ENCODE results near the gene DNAJB11.
"Not testable (repeated sequence)": the region's sequence is repeated elsewhere in the genome, so short reads cannot be mapped to it uniquely, and the experiment has no call there.

DNAJB11 gene

GRCh38 chr3:186552408-186553031 lies 18.0 kb upstream of the DNAJB11 start:
- no peak for DNase-seq (ENCODE audit: low read depth in 2 of 2)

- no peak for DNase-seq (ENCODE audit: low read depth in 2 of 2)
Measured at GRCh38 chr3:186564586-186564985, 5.9 kb upstream of the DNAJB11 start.

- DNase-seq (ENCODE audit: low read depth in 2 of 2), result no peak
Measured at GRCh38 chr3:186566772-186567071, 3.8 kb upstream of the DNAJB11 start.

- peak; percentile 93 to 97 for DNase-seq (ENCODE audit: low read depth in 2 of 2)
Measured at GRCh38 chr3:186567072-186567921, 3.2 kb upstream of the DNAJB11 start, which contains the start of gene TBCCD1. Gene TBCCD1 (minus strand): TSS chr3:186567339. CDS start chr3:186564329, 3,010 bp downstream.

- DNase-seq (ENCODE audit: low read depth in 2 of 2), result not testable (repeated sequence)
Measured at GRCh38 chr3:186569361-186569760, 1.2 kb upstream of the DNAJB11 start.

- no peak for DNase-seq (ENCODE audit: low read depth in 2 of 2)
Measured at GRCh38 chr3:186569779-186570095, 783 bp upstream of the DNAJB11 start.

- DNase-seq (ENCODE audit: low read depth in 2 of 2), result no peak
Measured at GRCh38 chr3:186570941-186571643, 572 bp downstream of the DNAJB11 start.

DNA sequence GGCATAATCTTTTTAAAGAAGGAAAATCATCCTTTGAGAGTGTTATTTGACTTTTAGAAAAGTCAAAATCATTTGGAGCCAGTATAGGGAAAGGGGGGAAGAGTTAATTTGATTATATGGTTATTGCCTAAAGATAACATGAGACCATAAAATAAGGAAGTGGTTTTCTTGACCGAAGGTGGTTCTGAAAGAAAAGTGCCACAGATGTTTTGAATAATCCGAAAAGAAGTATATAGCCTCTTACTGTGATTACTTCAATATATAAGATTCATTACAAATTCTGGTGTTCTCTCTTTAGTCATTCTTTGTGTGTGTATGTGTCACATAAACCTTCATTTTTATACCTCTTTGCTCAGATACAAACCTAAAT lies 1.1 kb downstream of the DNAJB11 start:
- no peak for DNase-seq (ENCODE audit: low read depth in 2 of 2)

DNA sequence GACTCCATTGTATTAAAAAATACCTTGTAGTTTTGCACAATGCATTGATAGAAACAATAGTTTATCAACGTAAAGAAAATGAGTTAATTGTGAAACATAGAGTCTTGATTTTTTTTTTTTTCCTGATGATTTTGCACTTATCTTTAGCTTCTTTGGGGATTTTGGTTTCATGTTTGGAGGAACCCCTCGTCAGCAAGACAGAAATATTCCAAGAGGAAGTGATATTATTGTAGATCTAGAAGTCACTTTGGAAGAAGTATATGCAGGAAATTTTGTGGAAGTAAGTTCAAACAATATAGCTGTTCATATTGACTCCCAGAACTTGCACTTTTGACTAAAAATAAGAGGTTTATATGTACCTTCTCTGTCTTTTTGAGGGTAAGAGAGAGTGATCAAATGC lies 7.0 kb downstream of the DNAJB11 start:
- no peak for DNase-seq (ENCODE audit: low read depth in 2 of 2)

DNA sequence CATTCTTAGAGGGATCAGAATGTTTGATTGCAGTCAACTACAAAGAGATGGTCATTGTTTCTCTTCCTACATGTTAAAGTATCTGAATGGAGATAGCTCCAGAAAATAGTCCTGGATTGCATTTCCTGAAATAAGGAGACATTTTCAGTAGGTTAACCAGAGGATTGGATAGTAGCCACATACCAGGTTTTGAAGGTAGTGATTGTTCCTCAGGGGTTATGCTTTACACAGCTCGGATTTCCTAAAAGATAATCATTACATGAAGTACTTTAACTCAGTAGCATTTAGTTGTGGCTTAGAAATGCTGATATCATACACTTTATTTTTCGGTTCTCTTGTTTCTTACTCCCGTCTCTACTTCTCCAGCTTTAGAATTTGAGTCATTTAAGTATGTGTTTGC lies 10.3 kb downstream of the DNAJB11 start:
- no peak for DNase-seq (ENCODE audit: low read depth in 2 of 2)

- DNase-seq (ENCODE audit: low read depth in 2 of 2), result no peak
Measured at GRCh38 chr3:186582541-186582940, 12.0 kb downstream of the DNAJB11 start.

DNA sequence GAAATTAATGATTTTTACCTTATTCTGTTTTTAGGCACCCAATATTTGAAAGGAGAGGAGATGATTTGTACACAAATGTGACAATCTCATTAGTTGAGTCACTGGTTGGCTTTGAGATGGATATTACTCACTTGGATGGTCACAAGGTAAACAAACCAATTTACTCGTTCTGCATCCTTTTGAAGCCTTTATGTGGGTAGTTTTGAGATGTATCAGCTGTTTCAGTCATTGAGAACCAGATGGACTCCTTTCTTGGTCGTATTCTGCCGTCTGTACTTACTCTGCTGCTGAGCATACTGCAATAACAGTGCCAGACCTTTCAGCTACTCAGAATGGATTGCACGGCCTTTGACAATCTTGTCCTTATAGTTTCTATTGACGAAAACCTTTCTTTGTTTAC lies 13.3 kb downstream of the DNAJB11 start:
- DNase-seq (ENCODE audit: low read depth in 2 of 2), result no peak

GRCh38 chr3:186586245-186586644 lies 15.7 kb downstream of the DNAJB11 start:
- not testable (repeated sequence) for DNase-seq (ENCODE audit: low read depth in 2 of 2)

GRCh38 chr3:186587183-186587582 lies 16.7 kb downstream of the DNAJB11 start:
- DNase-seq (ENCODE audit: low read depth in 2 of 2), result no peak

- DNase-seq (ENCODE audit: low read depth in 2 of 2), result no peak
Measured at GRCh38 chr3:186588632-186589031, 18.1 kb downstream of the DNAJB11 start.

GRCh38 chr3:186589121-186589520 lies 18.6 kb downstream of the DNAJB11 start:
- no peak for DNase-seq (ENCODE audit: low read depth in 2 of 2)

DNA sequence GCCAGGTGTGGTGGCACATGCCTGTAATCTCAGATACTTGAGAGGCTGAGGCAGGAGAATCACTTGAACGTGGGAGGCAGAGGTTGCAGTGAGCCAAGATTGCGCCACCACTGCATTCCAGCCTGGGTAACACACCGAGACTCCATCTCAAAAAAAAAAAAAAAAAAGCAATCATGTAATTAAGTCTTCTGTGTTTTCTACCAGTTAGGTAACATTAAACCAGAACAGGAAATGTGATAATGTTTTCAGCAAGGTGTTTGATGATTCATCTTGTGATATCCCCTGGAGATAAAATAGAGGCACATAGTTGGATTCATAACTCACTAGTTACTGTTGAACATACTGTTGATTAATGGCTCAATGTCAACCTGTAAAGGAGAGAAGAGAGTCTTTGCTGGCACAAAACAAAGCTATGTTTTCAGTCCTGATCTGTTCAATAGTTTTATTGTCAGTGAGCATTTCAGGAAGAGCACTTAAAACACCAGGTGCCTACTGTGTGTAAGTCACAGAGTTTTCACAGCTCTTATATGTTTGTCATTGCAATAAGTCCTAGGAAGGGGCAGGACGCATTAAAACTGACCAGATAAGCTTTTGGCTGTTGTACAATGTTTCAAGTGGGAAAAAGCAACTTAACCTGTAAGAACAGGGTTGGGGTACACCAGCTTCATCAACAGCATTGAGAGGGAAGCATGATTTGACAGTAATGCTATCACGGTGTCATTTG lies 19.5 kb downstream of the DNAJB11 start:
- no peak for DNase-seq (ENCODE audit: low read depth in 2 of 2)

GRCh38 chr3:186590580-186591295 lies 20.2 kb downstream of the DNAJB11 start:
- DNase-seq (ENCODE audit: low read depth in 2 of 2), result no peak

DNA sequence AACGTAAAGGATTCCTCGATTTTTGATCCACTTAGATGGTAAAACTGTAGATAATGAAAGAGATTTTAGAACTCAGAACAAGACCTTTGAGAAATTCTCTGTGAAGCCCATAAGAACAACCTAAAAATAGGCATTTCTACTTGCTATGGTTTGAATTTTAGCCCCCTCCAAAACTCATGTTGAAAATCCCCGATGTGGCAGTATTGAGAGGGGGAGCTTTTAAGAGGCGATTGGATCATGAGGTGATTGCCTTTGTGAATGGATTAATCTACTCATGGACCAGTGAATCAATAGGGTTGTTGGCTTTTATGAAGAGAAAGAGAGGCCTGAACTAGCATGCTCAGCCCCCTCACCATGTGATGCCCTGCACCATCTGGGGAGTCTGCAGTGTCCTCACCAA lies 22.2 kb downstream of the DNAJB11 start:
- DNase-seq (ENCODE audit: low read depth in 2 of 2), result no peak

GRCh38 chr3:186593862-186594261 lies 23.3 kb downstream of the DNAJB11 start:
- no peak for DNase-seq (ENCODE audit: low read depth in 2 of 2)

GRCh38 chr3:186594591-186595113 lies 24.1 kb downstream of the DNAJB11 start:
- no peak for DNase-seq (ENCODE audit: low read depth in 2 of 2)

All from stimulated activated CD4-positive, alpha-beta T cell treated with anti-CD3 and anti-CD28 coated beads, Interleukin-1b, Interleukin-23, amount 100 ng/mL, for 4 hours (primary cell).